ENCODE data around the gene VPS4A. TPM values are rescaled to one million over a fixed set of nuclear protein-coding genes. Genes with fewer than 3 reads are reported as not detected.

The VPS4A gene
- total RNA-seq (ENCODE audit: unreplicated experiment), result 38.9 TPM
- long read RNA-seq, full-length matches to known transcripts, result 101 of 118 reads
- long read RNA-seq, partial matches to known transcripts, result 5 of 118 reads
- long read RNA-seq, other reads (novel, unspliced or antisense), result 12 of 118 reads

GRCh38 chr16:69310653-69311532 is at the start of gene VPS4A:
Gene VPS4A (plus strand): TSS chr16:69311350. CDS start chr16:69311512, 162 bp downstream.
- H3K27me3 Mint-ChIP-seq (ENCODE audit: unreplicated experiment), result peaks cover 13% of the 10 kb centered on the region
- peak within 1 kb of the TSS; percentile 100 for H3K4me3 Mint-ChIP-seq (ENCODE audit: unreplicated experiment)
- peaks cover 9% of the 10 kb centered on the region for H3K4me1 Mint-ChIP-seq (ENCODE audit: low read depth, unreplicated experiment)

DNA sequence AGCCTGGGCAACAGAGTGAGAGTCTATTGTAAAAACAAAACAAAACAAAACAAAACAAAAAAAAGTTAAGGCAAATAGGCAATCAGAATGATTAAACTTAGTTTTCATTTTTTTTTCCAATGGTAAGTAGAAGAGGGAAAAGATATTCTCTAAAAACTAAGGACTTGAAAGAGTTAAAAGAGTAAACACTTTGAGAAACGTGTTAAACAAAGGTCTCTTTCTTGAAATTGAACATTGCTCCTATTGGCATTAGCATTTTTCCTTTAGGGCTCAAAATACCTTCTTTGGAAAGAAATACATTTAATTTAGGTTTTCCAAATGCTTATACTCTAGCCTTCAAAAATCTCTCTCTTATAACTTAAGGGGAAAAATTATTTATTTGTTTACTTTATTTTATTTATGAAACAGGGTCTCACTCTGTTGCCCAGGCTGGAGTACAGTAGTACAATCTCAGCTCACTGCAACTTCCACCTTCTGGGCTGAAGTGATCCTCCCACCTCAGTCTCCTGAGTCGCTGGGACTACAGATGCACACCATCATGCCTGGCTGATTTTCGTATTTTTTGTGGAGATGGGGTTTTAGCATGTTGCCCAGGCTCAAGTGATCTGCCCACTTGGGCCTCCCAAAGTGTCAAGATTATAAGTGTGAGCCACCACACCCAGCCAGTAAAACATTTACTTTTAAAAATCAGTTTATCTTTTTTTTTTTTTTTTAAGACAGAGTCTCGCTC is 44.7 kb upstream of the VPS4A start:
- H3K4me1 Mint-ChIP-seq (ENCODE audit: low read depth, unreplicated experiment), result no peaks in the 10 kb centered on the region
- no peaks in the 10 kb centered on the region for H3K27me3 Mint-ChIP-seq (ENCODE audit: unreplicated experiment)
- no peaks in the 10 kb centered on the region for H3K36me3 Mint-ChIP-seq (ENCODE audit: unreplicated experiment)
- peaks cover 1% of the 10 kb centered on the region for H3K9me3 Mint-ChIP-seq (ENCODE audit: unreplicated experiment)
- TF ChIP-seq CTCF (IDR thresholded peaks at IDR 0.05; ENCODE audit: partially characterized antibody, unreplicated experiment), result no peak
- no peak overlapping the region for H3K27ac Mint-ChIP-seq (ENCODE audit: unreplicated experiment)
- no peak overlapping the region for H3K4me3 Mint-ChIP-seq (ENCODE audit: unreplicated experiment)
- no peak for DNase-seq

More at GRCh38 chr16:69310653-69311532, at the start of gene VPS4A:
- TF ChIP-seq CTCF (IDR thresholded peaks at IDR 0.05; ENCODE audit: partially characterized antibody, unreplicated experiment), result peak; percentile 91
- peak; percentile 98 for DNase-seq
- H3K27ac Mint-ChIP-seq (ENCODE audit: unreplicated experiment), result peak within 1 kb of the TSS; percentile 97
- H3K9me3 Mint-ChIP-seq (ENCODE audit: unreplicated experiment), result peaks cover 10% of the 10 kb centered on the region
- no peaks in the 10 kb centered on the region for H3K36me3 Mint-ChIP-seq (ENCODE audit: unreplicated experiment)

DNA sequence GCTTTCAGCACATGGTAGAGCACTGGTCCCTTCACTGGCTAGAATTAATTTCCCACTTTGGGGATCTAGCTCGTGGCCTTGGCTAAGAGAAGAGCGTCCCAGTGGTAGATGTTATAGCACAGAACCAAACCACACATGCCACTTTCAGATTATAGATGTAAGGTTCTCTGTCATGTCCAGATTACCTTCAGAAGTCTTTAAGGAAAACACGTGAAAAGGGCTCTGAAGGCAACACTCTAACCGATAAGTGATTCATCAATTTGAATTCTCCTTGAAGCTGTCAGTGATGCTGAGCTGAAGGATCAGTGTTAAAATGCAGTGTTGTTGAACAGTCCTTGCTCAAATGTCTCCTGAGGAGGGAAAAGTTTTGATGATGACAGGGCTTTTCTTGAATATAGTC is 43.5 kb upstream of the VPS4A start:
- H3K27ac Mint-ChIP-seq (ENCODE audit: unreplicated experiment), result no peak overlapping the region
- peaks cover 1% of the 10 kb centered on the region for H3K9me3 Mint-ChIP-seq (ENCODE audit: unreplicated experiment)
- no peaks in the 10 kb centered on the region for H3K27me3 Mint-ChIP-seq (ENCODE audit: unreplicated experiment)
- no peaks in the 10 kb centered on the region for H3K4me1 Mint-ChIP-seq (ENCODE audit: low read depth, unreplicated experiment)
- DNase-seq, result no peak
- TF ChIP-seq CTCF (IDR thresholded peaks at IDR 0.05; ENCODE audit: partially characterized antibody, unreplicated experiment), result no peak
- no peaks in the 10 kb centered on the region for H3K36me3 Mint-ChIP-seq (ENCODE audit: unreplicated experiment)
- H3K4me3 Mint-ChIP-seq (ENCODE audit: unreplicated experiment), result no peak overlapping the region

DNA sequence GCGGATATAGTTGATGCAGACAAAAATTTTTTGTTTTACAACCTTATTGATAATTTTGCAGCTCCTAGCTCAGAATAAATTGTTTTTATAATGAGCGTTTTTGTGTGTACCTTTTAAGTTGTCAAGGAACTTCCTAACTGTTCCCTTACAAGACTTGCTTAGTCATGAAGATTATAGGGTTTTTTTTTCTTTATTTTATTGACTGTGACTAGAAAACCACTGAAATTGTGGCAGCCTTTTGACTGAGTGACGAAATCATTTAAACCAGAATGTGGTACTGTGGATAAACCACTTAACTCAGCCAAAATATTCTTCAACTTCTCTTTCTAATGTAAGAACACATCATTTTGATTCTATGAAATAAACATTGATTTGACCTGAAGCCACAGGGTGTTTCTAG is 40.8 kb upstream of the VPS4A start:
- Mint-ChIP-seq H3K27ac (ENCODE audit: unreplicated experiment) (no peak overlapping the region), H3K9me3 (ENCODE audit: unreplicated experiment) (no peaks in the 10 kb centered on the region), H3K4me3 (ENCODE audit: unreplicated experiment) (no peak overlapping the region), H3K27me3 (ENCODE audit: unreplicated experiment) (no peaks in the 10 kb centered on the region), H3K4me1 (ENCODE audit: low read depth, unreplicated experiment) (no peaks in the 10 kb centered on the region), H3K36me3 (ENCODE audit: unreplicated experiment) (no peaks in the 10 kb centered on the region)
- no peak for TF ChIP-seq CTCF (IDR thresholded peaks at IDR 0.05; ENCODE audit: partially characterized antibody, unreplicated experiment)
- DNase-seq, result no peak

Data from glutamatergic neuron (in vitro differentiated cells).